OCI-M1 (cell line): ENCODE results near the gene SNRK.

Experiments used
- DNase-seq: peaks from one replicate; lab custom pipeline; 2025; lab: John Stamatoyannopoulos, UW

SNRK gene

GRCh38 chr3:43309372-43310305 lies 23.3 kb downstream of the SNRK start:
- no peak for DNase-seq

DNA sequence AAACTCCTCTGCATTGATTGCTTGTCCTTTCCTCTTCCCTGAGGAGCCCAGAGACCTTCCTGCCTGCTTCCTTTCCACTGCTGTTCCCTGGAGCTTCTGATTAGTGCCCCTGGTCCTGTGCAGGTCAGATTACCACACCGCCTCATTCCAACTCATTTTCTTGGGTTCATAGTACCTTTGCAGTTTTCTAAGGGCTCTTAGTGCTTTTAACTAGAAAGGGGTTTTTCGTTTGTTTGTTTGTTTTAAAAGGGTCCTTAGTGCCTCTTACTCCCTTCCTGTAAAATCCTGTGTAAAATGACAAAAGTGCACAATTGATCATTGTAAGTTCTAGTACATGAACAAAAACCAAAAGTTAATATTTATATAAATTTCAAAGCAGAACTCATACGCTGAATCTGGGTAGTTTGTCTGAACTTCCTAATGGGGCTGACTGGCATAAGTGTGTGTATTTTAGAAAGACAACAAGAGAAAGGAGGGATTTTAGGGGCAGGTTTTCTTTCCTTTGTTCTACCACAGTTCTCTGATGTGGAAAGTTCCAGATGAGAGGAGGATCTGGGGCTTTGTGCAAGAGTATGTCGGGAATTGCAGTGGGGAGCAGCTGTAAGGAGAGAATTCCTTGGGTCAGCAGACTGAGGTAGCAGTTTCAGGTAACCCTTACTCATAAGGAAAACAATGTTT lies 30.6 kb downstream of the SNRK start:
- DNase-seq = no peak

DNA sequence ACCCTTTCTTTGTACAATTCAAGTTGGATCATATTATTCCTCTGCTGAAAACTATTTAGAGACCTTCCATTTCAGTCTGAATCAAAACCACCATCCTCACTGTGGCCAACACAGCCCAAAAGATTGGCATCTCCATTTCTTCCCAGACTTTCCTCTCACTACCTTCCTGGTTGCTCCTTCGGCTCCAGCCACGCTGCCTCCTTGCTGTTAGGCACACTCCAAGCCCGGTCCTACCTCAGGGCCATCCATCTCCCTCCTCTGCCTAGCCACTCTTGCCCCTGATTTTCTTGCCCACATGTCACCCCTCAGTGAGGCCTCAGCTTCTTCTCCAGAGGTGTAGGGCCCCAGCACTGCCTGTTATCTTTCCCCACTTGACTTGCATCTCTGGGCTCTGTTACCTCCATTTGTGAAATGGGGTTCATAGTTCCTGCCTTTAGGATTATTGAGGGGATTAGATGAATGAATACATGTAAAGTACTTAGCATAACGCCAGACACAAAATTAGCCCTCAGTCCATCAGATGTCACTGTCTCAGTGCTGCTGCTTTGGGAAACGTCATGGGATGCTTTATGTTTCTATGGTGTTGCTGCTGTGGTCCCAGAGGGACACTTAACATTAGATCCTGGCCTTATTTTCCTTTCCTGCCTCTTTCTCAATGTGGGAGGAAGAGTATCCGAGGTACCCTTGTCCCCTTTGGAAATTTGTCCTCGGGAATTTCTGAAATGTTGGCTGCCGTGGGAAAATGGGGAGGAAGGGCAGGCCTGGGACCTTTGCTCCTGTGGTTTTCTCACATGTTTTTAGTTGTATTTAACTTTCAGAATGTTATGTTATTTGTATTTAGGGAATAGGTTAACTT lies 31.3 kb downstream of the SNRK start:
- no peak for DNase-seq

DNA sequence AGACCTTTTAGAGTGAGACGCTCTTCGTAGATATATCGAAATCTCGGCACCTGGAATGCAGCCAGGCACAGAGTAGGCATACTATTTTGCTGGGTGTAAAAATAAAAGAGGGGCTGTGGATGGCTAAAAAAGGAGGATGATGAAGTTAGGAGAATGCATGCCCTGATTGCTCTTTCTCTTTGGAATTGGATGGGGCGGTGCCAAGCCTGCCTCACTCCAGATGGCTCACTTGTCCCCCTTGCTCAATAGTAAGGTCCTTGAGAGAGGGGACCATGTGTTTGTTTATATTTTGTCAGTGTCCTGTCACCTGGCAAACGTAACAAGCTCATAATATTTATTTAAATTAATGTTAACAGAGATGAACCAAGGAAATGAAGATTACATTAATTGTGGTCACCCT lies 33.0 kb downstream of the SNRK start:
- DNase-seq = no peak

GRCh38 chr3:43319794-43320193 lies 33.5 kb downstream of the SNRK start:
- no peak for DNase-seq

DNA sequence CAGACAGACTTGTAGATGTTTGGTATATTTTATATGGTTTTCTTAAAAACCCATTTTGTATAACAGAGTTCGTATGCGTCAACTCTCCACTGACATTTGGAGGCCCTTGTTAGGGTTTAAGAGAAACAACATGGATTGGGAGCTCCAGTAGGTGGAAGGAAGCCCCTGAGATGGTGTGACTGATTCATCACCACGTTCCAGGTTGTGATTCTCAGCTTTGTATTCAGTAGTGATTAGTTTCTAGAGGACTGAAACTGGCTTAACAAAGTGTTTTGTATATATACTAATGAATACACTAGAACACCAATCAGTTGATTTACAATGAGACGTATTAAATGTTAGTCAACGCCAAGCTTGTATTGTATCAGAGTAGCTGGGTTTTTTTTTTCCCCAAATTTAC lies 33.9 kb downstream of the SNRK start:
- DNase-seq = no peak

DNA sequence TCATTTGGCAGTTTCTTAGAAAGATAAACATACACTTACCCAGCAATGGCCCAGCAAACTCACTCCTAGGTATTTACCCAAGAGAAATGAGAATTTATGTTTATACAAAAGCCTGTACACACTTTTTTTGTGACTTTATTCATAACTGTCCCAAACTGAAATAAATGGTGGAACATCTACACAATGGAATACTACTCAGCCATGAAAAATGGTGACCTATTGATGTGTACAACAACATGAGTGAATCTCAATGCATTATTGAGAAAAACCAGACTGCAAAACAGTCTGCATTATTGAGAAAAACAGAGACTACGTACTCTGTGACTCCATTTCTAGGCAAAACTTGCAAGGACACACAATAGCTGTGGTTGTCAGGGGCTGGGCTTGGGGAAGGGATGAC lies 37.2 kb downstream of the SNRK start:
- DNase-seq = no peak

DNA sequence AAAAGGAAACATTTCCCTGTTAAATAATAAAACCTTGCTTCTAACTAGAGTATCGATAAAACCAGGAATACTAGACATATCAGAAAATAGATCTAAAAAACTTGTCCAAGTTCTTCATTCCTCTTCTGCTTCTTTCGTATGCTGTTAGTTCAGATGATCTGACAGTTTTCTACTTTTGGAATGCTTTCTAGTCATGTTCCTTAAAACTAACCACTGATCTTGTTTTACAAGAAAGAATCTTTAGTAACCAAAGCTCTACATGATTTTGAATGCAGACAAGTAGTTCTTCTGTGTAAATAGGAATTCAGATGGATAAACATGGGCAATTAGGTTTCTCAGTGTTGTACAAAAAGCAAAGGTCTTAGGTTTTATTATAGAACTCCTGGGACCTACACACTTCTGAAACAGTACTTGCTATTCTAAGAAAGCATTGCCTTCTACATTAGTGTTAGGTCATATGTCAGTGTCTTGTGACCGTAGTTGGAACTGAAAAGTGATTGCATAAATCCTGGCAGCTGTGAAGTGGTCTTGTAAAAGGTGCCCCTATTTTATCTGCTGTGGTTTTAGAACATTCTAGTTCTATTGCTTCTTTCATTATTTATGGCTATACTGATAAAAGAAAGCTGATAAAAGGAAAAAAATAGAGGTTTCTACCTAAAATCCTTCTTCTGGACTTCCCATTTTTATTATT lies 40.7 kb downstream of the SNRK start:
- peak; percentile 86 for DNase-seq

DNA sequence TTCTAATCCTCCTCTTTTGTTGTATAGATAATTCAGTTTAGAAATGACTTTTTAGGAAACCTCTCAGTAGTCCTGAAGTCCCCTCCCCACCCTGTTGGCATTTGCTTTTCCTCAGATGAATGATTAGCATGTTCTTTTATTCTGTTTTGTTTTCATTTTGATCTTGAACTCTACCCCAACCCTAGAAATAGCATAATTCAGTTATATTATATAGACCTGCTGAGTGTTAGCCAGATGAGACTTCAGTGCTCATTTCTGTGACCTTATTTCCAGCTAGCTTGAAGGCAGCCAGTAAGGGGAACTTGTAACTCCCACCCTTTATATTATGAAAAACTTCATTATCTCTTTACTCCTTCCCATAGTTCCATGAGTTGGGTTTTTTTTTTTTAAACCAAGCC lies 41.2 kb downstream of the SNRK start:
- peak; percentile 64 for DNase-seq

DNA sequence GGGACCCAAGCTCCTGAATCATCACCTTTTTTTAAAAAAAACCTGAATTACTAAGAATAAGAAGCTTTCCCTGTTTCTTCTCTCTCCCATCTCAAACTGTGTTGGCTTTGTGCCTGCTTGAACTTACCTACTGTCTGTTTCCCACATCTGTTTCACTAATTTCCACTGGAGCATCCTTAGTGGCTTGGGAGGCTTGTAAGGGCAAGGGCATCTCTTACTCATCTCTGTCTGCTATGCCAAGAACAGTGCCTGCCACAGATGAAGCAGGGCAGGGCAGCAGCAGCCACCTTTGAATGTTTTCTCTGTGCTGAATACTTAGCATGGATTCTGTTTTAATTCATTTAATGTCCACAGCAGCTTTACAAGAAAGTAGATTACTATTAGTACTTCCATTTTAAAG lies 42.3 kb downstream of the SNRK start:
- no peak for DNase-seq

GRCh38 chr3:43330981-43331380 lies 44.6 kb downstream of the SNRK start:
- DNase-seq = no peak

GRCh38 chr3:43331381-43331780 lies 45.0 kb downstream of the SNRK start:
- no peak for DNase-seq

DNA sequence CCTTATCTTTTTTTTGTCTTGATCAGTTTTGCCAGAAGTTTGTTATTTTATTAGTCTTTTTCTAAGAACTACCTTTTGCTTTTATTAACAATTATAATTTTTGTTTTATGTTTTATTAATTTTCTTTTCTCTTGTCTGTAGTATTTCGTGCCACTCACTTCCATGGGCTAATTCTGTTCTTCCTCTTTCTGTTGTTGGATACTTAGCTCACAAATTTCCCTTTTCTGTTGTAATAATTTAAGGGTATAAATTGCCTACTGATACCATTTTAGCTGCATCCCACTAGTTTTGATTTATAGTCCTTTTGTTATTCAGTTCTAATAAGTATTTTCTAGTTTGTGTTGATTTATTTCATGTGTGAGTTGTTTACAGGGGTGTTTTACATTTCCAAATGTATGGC lies 48.6 kb downstream of the SNRK start:
- DNase-seq = no peak

DNA sequence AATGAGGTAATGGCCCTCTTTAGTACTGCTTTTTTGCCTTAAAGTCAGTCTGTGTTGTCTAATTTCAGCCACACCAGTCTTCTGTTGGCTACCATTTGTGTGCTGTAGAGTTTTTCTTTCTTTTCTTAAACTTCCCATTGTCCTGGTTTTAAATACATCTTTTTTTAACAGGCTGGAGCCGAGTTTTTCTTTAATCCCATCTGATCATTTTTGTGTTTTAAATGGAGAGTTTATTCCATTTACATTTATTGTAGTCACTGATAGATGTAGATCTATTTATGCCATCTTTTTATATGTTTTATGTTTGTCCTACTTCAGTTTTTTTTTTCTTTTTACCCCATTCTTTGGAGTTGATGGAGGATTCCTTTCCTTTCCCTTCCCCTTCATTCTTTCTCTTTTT lies 49.5 kb downstream of the SNRK start:
- DNase-seq = no peak

- peak; percentile 16 for DNase-seq
Measured at GRCh38 chr3:43338295-43338694, 52.0 kb downstream of the SNRK start.

GRCh38 chr3:43340403-43340802 lies 54.1 kb downstream of the SNRK start:
- DNase-seq = no peak

DNA sequence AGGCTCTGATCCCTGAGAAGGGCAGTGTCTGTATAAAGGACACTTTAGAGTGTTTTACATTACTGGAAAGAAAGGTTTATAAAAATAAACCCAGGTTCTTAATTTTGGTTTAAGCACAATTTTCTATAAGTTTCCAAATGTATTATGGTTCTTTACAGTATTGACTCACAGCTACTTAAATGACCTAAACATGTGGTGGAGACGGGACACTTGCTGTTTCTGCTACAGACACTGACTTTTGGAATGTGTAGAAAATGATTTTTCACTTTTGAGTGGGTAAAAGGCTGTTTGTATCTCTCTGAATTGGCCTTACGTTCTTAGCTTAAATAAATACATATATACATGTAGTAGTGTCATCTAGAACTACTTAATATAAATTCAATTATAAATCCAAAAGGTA lies 55.4 kb downstream of the SNRK start:
- no peak for DNase-seq

DNA sequence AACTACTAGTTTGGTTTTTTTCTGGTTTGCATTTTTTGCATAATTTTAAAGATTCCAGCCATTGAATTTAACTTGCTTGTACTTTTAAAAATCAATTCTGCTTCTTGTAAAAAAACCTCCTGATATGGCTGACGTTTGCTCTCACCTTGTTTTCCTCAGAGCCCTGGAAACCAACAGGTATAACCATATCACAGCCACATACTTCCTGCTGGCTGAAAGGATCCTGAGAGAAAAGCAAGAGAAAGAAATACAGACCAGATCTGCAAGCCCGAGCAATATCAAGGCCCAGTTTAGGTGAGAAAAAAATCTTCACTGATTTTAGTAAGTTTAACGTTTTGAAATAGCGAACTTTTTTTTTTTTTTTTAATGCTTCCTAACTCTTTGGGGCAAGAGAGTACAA lies 56.8 kb downstream of the SNRK start:
- DNase-seq = no peak

- no peak for DNase-seq
Measured at GRCh38 chr3:43343815-43344214, 57.5 kb downstream of the SNRK start.

DNA sequence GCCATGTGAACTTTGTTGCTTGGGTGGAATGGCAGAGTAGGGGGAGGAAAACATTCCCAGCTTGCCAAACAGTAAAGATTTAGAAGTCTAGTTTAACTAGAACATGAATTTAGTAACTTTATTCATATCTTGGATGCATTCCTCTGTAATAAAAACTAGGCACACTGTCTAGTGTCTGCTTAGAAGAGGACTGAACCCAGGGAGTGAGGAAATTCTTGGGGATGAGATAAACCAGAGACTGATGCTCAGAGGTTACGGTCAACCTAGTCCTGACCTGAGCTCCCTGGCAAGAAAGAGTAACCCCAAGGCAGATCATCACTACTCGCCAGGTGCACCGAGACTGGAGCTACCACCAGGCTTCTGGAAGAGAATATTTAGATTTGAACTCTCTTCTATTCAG lies 58.2 kb downstream of the SNRK start:
- no peak for DNase-seq

DNA sequence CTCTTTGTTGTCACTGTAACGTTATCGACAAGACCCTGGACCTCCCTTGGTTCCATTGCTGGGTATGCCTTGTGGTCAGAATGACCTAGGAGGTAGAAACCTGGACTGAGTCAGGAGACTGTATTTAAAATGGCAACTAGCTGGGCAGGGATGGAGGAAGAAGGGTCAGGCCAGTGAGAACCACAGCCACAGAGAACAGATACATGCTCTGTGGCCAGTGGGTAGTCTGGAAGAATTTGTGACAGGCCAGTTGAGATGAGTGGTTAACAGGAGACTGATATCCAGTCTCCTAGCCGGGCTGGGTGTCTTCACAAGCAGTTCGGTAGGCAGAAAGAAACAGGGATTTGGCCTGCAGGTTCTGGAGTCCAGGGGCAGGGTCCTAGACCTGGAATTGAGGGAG lies 58.9 kb downstream of the SNRK start:
- DNase-seq = no peak

GRCh38 chr3:43345877-43346276 lies 59.5 kb downstream of the SNRK start:
- no peak for DNase-seq
